Right lung (tissue), 5 donors: ENCODE measurements around the gene ATG7. TPM values are rescaled to one million over a fixed set of nuclear protein-coding genes. Genes with fewer than 3 reads are reported as not detected.

Experiments used
- DNase-seq, 2 donors: peaks; one replicate each; pipeline ENCODE4 v3.0.0-alpha.2; 2013
- polyA plus RNA-seq, 5 donors: library from polyadenylated mRNA; unstranded; fragments of 120-200 nt; gene quantifications; one replicate each; pipeline versions ENCODE4 v1.2.1 to v1.2.3, GENCODE V29; 2013; ENCODE audit warnings: inconsistent platforms in 1 of 5, low replicate concordance in 1 of 5; ENCODE audit not compliant: insufficient read length in 5 of 5, insufficient read depth in 1 of 5

ATG7 gene
- polyA plus RNA-seq, 5 donors = 20.5 to 30.7 (median 27.1) TPM

GRCh38 chr3:11606865-11607440, 334.8 kb downstream of the ATG7 start:
- no peak for DNase-seq

Other genes starting within 250 kb of the ATG7 start
- gene HRH1, start 117.9 kb upstream of the ATG7 start, polyA plus RNA-seq = 1 to 10 TPM; 3.5 to 5.9 (median 5.4) TPM